Midbrain (tissue), 1 donor: ENCODE results near the gene CYB5A.

Source experiments
- DNase-seq: peaks from one replicate; lab custom pipeline; 2025; lab: John Stamatoyannopoulos, UW

CYB5A gene

GRCh38 chr18:74276609-74277008 lies 15.2 kb downstream of the CYB5A start:
- DNase-seq = no peak

DNA sequence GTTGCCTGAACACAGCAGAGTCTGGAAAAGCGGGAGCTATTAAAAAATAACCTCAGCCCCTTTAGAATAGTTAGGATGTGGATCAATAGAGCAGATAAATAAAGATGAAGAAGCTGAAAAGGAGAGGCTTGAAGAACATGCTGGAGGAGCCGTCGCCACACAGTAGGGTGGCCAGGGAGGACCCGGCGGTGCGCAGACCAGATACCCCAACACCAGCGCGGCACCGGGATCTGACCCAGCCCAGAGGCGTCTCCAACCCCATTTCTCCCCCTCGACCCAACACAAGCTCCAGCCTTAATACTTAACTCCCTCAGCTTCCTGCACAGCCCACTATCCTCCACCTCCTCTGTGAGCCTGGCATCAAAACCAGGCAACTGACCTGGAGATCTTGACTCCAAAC lies 16.0 kb downstream of the CYB5A start:
- DNase-seq = no peak

DNA sequence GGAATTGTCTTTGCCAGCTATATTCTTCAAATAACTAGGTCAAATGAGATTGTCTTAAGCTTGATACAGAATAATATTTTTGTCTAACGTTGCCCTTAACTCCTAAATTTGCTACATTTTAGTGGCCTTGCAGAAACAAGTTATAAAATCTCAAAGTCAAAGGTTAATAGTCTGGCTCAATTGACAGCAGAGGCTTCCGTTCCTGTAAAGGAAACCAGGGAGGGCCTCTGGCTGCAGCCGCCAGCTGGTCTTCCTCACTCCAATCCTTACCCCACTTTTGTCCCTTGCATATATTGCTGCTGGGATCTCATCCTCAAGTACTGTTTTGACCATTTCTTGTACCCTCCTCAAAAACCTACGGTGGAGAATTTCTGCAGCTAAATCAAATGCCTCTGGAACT lies 17.1 kb downstream of the CYB5A start:
- DNase-seq = no peak

GRCh38 chr18:74273394-74273793 lies 18.4 kb downstream of the CYB5A start:
- no peak for DNase-seq

- DNase-seq = no peak
Observed at GRCh38 chr18:74271635-74272034, 20.1 kb downstream of the CYB5A start.

GRCh38 chr18:74268933-74269620 lies 22.7 kb downstream of the CYB5A start:
- DNase-seq = no peak

DNA sequence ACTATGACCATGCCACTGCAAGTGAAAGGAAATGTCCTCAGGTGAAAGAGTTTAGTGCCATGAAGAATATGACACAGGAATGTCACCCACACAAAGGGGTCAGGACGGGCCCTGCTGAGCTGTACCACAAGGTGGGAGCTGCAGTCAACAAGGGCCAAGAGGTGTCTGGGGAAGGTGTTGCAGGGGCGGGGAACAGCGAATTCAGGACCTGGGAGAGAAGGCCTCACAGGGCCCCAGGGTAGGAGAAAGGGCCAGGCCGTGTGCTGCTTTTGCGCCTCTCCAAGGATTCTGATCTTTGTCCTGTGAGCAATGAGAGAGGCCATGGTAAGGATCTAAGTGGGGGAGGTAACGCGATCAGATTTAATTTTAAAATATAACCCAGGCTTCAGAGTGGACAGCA lies 23.6 kb downstream of the CYB5A start:
- DNase-seq = no peak

GRCh38 chr18:74266161-74266560 lies 25.6 kb downstream of the CYB5A start:
- DNase-seq = no peak

- no peak for DNase-seq
Observed at GRCh38 chr18:74265546-74266098, 26.1 kb downstream of the CYB5A start.

GRCh38 chr18:74264303-74265020 lies 27.3 kb downstream of the CYB5A start:
- DNase-seq = no peak

- no peak for DNase-seq
Observed at GRCh38 chr18:74261053-74261713, 30.6 kb downstream of the CYB5A start.

DNA sequence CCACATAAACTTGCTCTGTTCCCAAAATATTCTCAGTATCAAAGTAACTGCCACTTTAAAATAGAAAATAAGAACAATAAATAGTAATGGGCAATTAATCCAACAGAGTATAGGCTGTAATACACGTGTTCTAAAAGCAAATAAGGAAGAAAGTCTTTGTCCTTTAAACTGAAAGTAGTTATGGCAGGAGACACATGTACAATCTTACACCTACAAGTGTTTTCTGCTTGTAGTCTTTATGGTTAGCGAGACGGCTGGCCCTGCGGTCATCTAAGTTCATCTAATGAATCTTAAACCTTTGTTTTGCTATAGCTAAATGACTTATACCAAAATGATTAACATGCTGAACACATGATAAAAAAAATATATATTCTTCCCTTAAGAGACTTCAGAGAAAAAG lies 32.4 kb downstream of the CYB5A start:
- no peak for DNase-seq

- no peak for DNase-seq
Observed at GRCh38 chr18:74257083-74257482, 34.7 kb downstream of the CYB5A start.

- no peak for DNase-seq
Observed at GRCh38 chr18:74256190-74256589, 35.6 kb downstream of the CYB5A start.

DNA sequence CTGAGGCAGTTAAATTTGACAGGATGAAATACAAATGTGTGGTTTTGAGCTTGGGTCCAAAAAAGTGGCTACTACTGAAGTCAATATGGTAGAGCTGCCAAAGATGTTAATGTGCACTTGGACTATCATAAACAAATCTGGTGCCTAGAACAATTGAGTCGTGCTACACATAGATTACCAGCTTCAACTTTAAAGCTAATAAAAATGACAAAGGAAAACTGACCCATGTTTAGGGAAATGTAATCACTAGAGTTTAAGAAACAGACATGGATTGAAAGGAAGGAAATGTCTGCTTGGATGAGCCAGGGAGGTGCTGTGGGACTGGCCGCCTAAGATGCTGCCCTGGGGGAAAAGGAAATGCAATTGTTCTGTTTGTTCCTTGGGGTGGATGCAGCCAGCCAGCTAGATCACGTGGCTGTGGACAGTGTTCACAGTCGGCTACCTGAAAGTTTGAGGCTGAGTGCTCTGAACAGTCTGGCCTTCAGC lies 36.6 kb downstream of the CYB5A start:
- no peak for DNase-seq

GRCh38 chr18:74252039-74252395 lies 39.7 kb downstream of the CYB5A start:
- no peak for DNase-seq

DNA sequence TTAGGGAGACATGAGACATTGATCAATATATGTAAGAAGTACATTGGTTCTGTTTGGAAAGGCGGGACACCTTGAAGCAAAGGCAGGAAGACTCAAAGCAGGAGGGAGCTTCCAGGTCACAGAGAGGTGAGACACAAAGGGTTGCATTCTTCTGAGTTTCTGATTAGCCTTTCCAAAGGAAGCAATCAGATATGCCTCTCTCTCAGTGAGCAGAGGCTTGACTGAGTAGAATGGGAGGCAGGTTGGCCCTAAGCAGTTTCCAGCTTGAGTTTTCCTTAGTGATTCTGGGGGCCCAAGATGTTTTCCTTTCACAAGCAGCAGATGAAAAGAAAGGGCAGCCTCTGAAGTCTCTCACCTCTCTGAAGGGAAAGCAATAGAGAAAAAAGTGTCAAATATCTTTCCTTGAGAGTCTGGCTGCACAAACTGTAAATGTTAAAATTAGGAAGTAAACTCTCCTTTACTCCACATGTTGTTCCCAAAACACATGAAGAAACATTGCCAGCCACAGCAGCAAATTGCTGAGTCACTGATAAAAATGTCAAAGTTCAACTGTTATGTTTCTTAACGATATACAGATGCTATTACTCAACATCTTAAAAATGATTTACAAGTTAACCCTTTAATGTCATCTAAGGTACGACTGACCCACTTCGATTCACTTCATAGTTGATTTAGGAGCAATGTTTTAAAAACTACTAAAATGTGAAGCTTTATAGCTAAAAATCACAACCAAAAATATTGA lies 40.3 kb downstream of the CYB5A start:
- DNase-seq = no peak

DNA sequence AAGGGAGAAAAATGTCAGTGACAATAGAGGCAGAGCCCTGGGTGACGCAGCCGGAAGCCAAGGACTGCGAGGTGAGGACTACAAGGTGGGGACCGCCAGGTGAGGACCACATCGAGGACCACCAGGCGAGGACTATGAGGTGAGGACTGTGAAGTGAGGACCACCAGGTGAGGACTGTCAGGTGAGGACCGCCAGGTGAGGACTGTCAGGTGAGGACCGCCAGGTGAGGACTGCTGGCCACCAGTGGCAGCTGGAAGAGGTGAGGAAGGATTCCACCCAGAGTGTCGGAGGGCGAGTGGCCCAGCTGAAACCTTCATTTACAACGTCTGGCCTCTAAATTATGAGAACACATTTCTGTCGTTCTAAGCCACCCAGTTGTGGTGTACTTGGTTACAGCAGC lies 41.6 kb downstream of the CYB5A start:
- no peak for DNase-seq

DNA sequence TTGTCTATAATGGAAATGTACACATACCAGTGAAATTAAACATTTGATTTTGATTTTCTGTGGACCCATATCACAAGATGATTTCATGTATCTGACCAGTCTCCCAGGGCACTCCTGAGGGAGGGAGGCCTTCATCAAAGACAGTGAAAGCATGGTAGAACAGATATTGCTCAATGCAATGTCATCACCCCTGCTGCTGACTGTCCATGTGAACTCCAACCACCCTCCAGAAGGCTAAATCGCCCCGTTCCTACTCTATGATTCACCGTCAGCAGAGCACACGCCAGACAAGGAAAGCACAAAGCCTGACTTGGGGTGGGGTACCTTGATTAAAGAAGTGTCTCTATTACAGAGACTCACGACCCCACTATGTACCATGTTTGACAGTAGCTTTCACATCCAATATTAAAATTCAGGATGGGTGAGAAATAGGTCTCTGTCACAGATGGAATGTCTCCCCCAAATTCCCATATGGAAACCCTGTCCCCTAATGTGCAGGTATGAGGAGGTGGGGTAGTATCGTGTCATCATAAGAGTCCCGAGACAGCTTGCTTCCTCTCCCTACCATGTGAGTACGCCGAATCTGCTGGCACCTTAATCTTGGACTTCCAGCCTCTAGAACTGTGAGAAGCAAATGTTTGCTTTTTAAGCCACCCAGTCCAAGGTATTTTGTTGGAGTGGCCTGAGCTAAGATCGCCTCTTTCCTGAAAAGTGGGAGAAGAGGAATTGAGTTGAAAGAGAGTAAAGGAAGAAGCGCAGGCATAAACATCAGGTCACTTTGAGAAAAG lies 42.4 kb downstream of the CYB5A start:
- DNase-seq = no peak

DNA sequence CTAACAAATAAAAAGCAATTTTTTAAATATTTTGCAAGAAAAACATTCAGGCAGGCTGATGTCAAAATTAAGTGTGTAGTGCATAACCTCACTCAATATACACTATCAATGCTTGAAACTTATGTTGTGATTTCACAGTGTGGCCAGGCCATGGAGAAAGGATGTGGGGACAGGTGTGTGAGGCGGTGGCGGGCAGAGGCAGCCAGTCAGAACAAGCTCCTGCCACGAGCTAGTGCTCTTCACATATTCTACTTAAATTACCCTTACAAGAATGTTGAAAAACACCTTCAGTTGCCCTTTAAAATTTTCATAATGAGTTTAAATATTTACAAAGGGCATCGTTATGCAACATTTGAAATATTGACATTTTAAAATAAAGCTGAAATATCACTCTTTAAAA lies 43.2 kb downstream of the CYB5A start:
- DNase-seq = no peak

GRCh38 chr18:74248189-74248588 lies 43.6 kb downstream of the CYB5A start:
- DNase-seq = no peak
